ENCODE data around the gene FBXL15. TPM values are rescaled to one million over a fixed set of nuclear protein-coding genes. Genes with fewer than 3 reads are reported as not detected.

FBXL15 gene
- total and polyA plus RNA-seq, 2 experiments from 2014 or later, result 18.5 to 36.1 TPM

GRCh38 chr10:102375867-102376266 is 44.8 kb upstream of the FBXL15 start:
- Mint-ChIP-seq H3K27me3 (ENCODE audit: insufficient read depth, low read depth, poor library complexity) (peaks cover 13% of the 10 kb centered on the region), H3K4me3 (no peak overlapping the region), H3K9me3 (no peaks in the 10 kb centered on the region), H3K4me1 (no peaks in the 10 kb centered on the region), H3K36me3 (ENCODE audit: low read depth) (peaks cover 26% of the 10 kb centered on the region), H3K27ac (no peak overlapping the region)
- no peak overlapping the region for H3K27ac ChIP-seq (ENCODE audit: low read depth)
- H3K36me3 ChIP-seq (ENCODE audit: insufficient read depth), result peaks cover 11% of the 10 kb centered on the region
- no peak overlapping the region for H3K4me3 ChIP-seq
- no peaks in the 10 kb centered on the region for H3K4me1 ChIP-seq (ENCODE audit: insufficient read depth)
- DNase-seq (ENCODE audit: low spot score) (no peak), ATAC-seq (no peak)
- no peaks in the 10 kb centered on the region for H3K79me2 ChIP-seq (replicated peaks; ENCODE audit: insufficient read depth)
- TF ChIP-seq EZH2 (IDR thresholded peaks at IDR 0.05; ENCODE audit: low read depth, unreplicated experiment) (no peak), STAT1 (IDR thresholded peaks at IDR 0.05; ENCODE audit: unreplicated experiment) (no peak), CREB1 (CRISPR knock-in tag; IDR thresholded peaks at IDR 0.05; ENCODE audit: low read depth) (no peak), JUNB (IDR thresholded peaks at IDR 0.05; ENCODE audit: unreplicated experiment) (no peak), ETS1 (IDR thresholded peaks at IDR 0.05) (no peak), POLR2AphosphoS5 (IDR thresholded peaks at IDR 0.05; ENCODE audit: low read depth) (no peak), NANOG (IDR thresholded peaks at IDR 0.05; ENCODE audit: borderline replicate concordance) (no peak), ZNF331 (CRISPR knock-in tag; IDR thresholded peaks at IDR 0.05; ENCODE audit: low read depth) (no peak), EZH2phosphoT487 (IDR thresholded peaks at IDR 0.05; ENCODE audit: unreplicated experiment) (no peak), ZNF114 (CRISPR knock-in tag; IDR thresholded peaks at IDR 0.05) (no peak)
- TF ChIP-seq, protein P1, sequence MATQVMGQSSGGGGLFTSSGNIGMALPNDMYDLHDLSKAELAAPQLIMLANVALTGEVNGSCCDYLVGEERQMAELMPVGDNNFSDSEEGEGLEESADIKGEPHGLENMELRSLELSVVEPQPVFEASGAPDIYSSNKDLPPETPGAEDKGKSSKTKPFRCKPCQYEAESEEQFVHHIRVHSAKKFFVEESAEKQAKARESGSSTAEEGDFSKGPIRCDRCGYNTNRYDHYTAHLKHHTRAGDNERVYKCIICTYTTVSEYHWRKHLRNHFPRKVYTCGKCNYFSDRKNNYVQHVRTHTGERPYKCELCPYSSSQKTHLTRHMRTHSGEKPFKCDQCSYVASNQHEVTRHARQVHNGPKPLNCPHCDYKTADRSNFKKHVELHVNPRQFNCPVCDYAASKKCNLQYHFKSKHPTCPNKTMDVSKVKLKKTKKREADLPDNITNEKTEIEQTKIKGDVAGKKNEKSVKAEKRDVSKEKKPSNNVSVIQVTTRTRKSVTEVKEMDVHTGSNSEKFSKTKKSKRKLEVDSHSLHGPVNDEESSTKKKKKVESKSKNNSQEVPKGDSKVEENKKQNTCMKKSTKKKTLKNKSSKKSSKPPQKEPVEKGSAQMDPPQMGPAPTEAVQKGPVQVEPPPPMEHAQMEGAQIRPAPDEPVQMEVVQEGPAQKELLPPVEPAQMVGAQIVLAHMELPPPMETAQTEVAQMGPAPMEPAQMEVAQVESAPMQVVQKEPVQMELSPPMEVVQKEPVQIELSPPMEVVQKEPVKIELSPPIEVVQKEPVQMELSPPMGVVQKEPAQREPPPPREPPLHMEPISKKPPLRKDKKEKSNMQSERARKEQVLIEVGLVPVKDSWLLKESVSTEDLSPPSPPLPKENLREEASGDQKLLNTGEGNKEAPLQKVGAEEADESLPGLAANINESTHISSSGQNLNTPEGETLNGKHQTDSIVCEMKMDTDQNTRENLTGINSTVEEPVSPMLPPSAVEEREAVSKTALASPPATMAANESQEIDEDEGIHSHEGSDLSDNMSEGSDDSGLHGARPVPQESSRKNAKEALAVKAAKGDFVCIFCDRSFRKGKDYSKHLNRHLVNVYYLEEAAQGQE (IDR thresholded peaks at IDR 0.05; ENCODE audit: unreplicated experiment), result no peak
- TF ChIP-seq, protein P2, sequence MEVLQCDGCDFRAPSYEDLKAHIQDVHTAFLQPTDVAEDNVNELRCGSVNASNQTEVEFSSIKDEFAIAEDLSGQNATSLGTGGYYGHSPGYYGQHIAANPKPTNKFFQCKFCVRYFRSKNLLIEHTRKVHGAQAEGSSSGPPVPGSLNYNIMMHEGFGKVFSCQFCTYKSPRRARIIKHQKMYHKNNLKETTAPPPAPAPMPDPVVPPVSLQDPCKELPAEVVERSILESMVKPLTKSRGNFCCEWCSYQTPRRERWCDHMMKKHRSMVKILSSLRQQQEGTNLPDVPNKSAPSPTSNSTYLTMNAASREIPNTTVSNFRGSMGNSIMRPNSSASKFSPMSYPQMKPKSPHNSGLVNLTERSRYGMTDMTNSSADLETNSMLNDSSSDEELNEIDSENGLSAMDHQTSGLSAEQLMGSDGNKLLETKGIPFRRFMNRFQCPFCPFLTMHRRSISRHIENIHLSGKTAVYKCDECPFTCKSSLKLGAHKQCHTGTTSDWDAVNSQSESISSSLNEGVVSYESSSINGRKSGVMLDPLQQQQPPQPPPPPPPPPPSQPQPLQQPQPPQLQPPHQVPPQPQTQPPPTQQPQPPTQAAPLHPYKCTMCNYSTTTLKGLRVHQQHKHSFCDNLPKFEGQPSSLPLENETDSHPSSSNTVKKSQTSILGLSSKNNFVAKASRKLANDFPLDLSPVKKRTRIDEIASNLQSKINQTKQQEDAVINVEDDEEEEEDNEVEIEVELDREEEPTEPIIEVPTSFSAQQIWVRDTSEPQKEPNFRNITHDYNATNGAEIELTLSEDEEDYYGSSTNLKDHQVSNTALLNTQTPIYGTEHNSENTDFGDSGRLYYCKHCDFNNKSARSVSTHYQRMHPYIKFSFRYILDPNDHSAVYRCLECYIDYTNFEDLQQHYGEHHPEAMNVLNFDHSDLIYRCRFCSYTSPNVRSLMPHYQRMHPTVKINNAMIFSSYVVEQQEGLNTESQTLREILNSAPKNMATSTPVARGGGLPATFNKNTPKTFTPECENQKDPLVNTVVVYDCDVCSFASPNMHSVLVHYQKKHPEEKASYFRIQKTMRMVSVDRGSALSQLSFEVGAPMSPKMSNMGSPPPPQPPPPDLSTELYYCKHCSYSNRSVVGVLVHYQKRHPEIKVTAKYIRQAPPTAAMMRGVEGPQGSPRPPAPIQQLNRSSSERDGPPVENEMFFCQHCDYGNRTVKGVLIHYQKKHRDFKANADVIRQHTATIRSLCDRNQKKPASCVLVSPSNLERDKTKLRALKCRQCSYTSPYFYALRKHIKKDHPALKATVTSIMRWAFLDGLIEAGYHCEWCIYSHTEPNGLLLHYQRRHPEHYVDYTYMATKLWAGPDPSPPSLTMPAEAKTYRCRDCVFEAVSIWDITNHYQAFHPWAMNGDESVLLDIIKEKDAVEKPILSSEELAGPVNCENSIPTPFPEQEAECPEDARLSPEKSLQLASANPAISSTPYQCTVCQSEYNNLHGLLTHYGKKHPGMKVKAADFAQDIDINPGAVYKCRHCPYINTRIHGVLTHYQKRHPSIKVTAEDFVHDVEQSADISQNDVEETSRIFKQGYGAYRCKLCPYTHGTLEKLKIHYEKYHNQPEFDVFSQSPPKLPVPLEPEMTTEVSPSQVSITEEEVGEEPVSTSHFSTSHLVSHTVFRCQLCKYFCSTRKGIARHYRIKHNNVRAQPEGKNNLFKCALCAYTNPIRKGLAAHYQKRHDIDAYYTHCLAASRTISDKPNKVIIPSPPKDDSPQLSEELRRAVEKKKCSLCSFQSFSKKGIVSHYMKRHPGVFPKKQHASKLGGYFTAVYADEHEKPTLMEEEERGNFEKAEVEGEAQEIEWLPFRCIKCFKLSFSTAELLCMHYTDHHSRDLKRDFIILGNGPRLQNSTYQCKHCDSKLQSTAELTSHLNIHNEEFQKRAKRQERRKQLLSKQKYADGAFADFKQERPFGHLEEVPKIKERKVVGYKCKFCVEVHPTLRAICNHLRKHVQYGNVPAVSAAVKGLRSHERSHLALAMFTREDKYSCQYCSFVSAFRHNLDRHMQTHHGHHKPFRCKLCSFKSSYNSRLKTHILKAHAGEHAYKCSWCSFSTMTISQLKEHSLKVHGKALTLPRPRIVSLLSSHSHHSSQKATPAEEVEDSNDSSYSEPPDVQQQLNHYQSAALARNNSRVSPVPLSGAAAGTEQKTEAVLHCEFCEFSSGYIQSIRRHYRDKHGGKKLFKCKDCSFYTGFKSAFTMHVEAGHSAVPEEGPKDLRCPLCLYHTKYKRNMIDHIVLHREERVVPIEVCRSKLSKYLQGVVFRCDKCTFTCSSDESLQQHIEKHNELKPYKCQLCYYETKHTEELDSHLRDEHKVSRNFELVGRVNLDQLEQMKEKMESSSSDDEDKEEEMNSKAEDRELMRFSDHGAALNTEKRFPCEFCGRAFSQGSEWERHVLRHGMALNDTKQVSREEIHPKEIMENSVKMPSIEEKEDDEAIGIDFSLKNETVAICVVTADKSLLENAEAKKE (CRISPR knock-in tag; IDR thresholded peaks at IDR 0.05), result no peak
- TF ChIP-seq, protein P3, sequence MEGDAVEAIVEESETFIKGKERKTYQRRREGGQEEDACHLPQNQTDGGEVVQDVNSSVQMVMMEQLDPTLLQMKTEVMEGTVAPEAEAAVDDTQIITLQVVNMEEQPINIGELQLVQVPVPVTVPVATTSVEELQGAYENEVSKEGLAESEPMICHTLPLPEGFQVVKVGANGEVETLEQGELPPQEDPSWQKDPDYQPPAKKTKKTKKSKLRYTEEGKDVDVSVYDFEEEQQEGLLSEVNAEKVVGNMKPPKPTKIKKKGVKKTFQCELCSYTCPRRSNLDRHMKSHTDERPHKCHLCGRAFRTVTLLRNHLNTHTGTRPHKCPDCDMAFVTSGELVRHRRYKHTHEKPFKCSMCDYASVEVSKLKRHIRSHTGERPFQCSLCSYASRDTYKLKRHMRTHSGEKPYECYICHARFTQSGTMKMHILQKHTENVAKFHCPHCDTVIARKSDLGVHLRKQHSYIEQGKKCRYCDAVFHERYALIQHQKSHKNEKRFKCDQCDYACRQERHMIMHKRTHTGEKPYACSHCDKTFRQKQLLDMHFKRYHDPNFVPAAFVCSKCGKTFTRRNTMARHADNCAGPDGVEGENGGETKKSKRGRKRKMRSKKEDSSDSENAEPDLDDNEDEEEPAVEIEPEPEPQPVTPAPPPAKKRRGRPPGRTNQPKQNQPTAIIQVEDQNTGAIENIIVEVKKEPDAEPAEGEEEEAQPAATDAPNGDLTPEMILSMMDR (conservative IDR thresholded peaks at IDR 0.05; ENCODE audit: low read depth in 2 of 2), result no peak
- H3K9me2 ChIP-seq (ENCODE audit: insufficient read depth), result no peaks in the 10 kb centered on the region
- H4K20me1 ChIP-seq (replicated peaks; ENCODE audit: insufficient read depth), result no peaks in the 10 kb centered on the region; the same call in 1 of the 2 replicates
- no peak overlapping the region for H2AFZ ChIP-seq
- no peak overlapping the region for H3K4me2 ChIP-seq
- H3F3A ChIP-seq (replicated peaks; ENCODE audit: low read depth), result 0 out of 2 replicates have a peak, but pooled peaks cover 4% of the 10 kb centered on the region
- no peaks in the 10 kb centered on the region for H3K27me3 ChIP-seq (ENCODE audit: insufficient read depth)
